Measurements from ENCODE around the gene RHOG.

RHOG gene

GRCh38 chr11:3834664-3835461 lies 5.9 kb downstream of the RHOG start:
- no peak overlapping the region for H3K4me3 ChIP-seq (ENCODE audit: low read depth, low read length)
- DNase-seq (ENCODE audit: low read depth): no peak

GRCh38 chr11:3834349-3834663 lies 6.5 kb downstream of the RHOG start:
- TF ChIP-seq CTCF (IDR thresholded peaks at IDR 0.05; ENCODE audit: low read depth, low read length, missing control alignments): no peak

More at GRCh38 chr11:3834664-3835461, 5.9 kb downstream of the RHOG start:
- TF ChIP-seq CTCF (IDR thresholded peaks at IDR 0.05; ENCODE audit: low read depth, low read length, missing control alignments): no peak

GRCh38 chr11:3833449-3833848 lies 7.3 kb downstream of the RHOG start:
- no peak for DNase-seq (ENCODE audit: low read depth)
- H3K4me3 ChIP-seq (ENCODE audit: low read depth, low read length): no peak overlapping the region
- no peak for TF ChIP-seq CTCF (IDR thresholded peaks at IDR 0.05; ENCODE audit: low read depth, low read length, missing control alignments)

More at GRCh38 chr11:3834349-3834663, 6.5 kb downstream of the RHOG start:
- no peak overlapping the region for H3K4me3 ChIP-seq (ENCODE audit: low read depth, low read length)
- DNase-seq (ENCODE audit: low read depth): no peak

GRCh38 chr11:3832816-3833215 lies 7.9 kb downstream of the RHOG start:
- H3K4me3 ChIP-seq (ENCODE audit: low read depth, low read length): no peak overlapping the region
- no peak for DNase-seq (ENCODE audit: low read depth)
- no peak for TF ChIP-seq CTCF (IDR thresholded peaks at IDR 0.05; ENCODE audit: low read depth, low read length, missing control alignments)

GRCh38 chr11:3831378-3832239 lies 9.2 kb downstream of the RHOG start:
- TF ChIP-seq CTCF (IDR thresholded peaks at IDR 0.05; ENCODE audit: low read depth, low read length, missing control alignments): no peak
- no peak for DNase-seq (ENCODE audit: low read depth)
- no peak overlapping the region for H3K4me3 ChIP-seq (ENCODE audit: low read depth, low read length)

GRCh38 chr11:3830730-3831129 lies 10.0 kb downstream of the RHOG start:
- DNase-seq (ENCODE audit: low read depth): no peak
- TF ChIP-seq CTCF (IDR thresholded peaks at IDR 0.05; ENCODE audit: low read depth, low read length, missing control alignments): no peak
- H3K4me3 ChIP-seq (ENCODE audit: low read depth, low read length): no peak overlapping the region

All from GM12864 (cell line).